Keratinocyte (primary cell): ENCODE data around the gene TMEM270. TPM values are rescaled to one million over a fixed set of nuclear protein-coding genes. Genes with fewer than 3 reads are reported as not detected.

Experiments
- DNase-seq: peaks from one replicate; pipeline ENCODE4 v3.0.0-alpha.2; 2011; ENCODE audit warnings: low read depth, missing footprints, low spot score
- FAIRE-seq: peaks from 2 replicates; lab custom pipeline; 2011; peaks lifted over from hg19 to GRCh38; lab: Jason Lieb, UNC
- H2AFZ ChIP-seq: 2 replicates; pipeline ENCODE4 v1.6.0; 2012; ENCODE audit warnings: low read length, control low read depth, inconsistent platforms; ENCODE audit not compliant: control insufficient read depth
- H3K27ac ChIP-seq: 2 replicates; pipeline ENCODE4 v1.5.1; 2011; ENCODE audit warnings: low read length; ENCODE audit not compliant: control insufficient read depth, insufficient read depth
- H3K27me3 ChIP-seq: 3 replicates; pipeline ENCODE4 v1.6.0; 2011; ENCODE audit warnings: low read length; ENCODE audit not compliant: control insufficient read depth, insufficient read depth; ENCODE audit errors: extremely low read depth
- H3K36me3 ChIP-seq, 2 experiments: 2 replicates in 1 of 2; 3 replicates in 1 of 2; pipeline ENCODE4 v1.5.1; 2011; ENCODE audit warnings: low read length in 2 of 2, mild to moderate bottlenecking in 1 of 2; ENCODE audit not compliant: control insufficient read depth in 2 of 2, insufficient read depth in 2 of 2; ENCODE audit errors: extremely low read depth in 1 of 2
- H3K4me1 ChIP-seq: 3 replicates; pipeline ENCODE4 v1.5.1; 2011; ENCODE audit warnings: low read length; ENCODE audit not compliant: control insufficient read depth, insufficient read depth; ENCODE audit errors: extremely low read depth
- H3K4me2 ChIP-seq: 3 replicates; pipeline ENCODE4 v1.6.0; 2011; ENCODE audit warnings: low read depth, low read length; ENCODE audit not compliant: control insufficient read depth, insufficient read depth; ENCODE audit errors: extremely low read depth
- H3K4me3 ChIP-seq, 3 experiments: fragments of 200-600 bp in 1 of 3; sonication (generic) in 1 of 3; 2 replicates in 2 of 3; 3 replicates in 1 of 3; pipeline ENCODE4 v1.5.1; 2011 to 2016; ENCODE audit warnings: low read length in 3 of 3, mild to moderate bottlenecking in 3 of 3, control low read depth in 2 of 3, inconsistent platforms in 1 of 3, low read depth in 1 of 3, mixed read lengths in 1 of 3, mixed run types in 1 of 3, moderate library complexity in 1 of 3; ENCODE audit not compliant: control insufficient read depth in 2 of 3, insufficient read depth in 2 of 3; ENCODE audit errors: extremely low read depth in 1 of 3
- H3K79me2 ChIP-seq: 2 replicates; pipeline ENCODE4 v1.6.0; 2012; ENCODE audit warnings: low read length; ENCODE audit not compliant: control insufficient read depth, insufficient read depth
- H3K9ac ChIP-seq: 3 replicates; pipeline ENCODE4 v1.6.0; 2011; ENCODE audit warnings: low read length; ENCODE audit not compliant: control insufficient read depth, insufficient read depth; ENCODE audit errors: extremely low read depth
- H3K9me1 ChIP-seq: 3 replicates; pipeline ENCODE4 v1.6.0; 2011; ENCODE audit warnings: low read length; ENCODE audit not compliant: control insufficient read depth, insufficient read depth; ENCODE audit errors: extremely low read depth
- H3K9me3 ChIP-seq: 2 replicates; pipeline ENCODE4 v1.5.1; 2012; ENCODE audit warnings: low read depth, low read length; ENCODE audit not compliant: control insufficient read depth
- H4K20me1 ChIP-seq: 3 replicates; pipeline ENCODE4 v1.6.0; 2011; ENCODE audit warnings: low read length; ENCODE audit not compliant: control insufficient read depth, insufficient read depth; ENCODE audit errors: extremely low read depth
- EZH2 ChIP-seq: IDR thresholded peaks from one replicate; pipeline ENCODE4 v1.6.1; 2012; ENCODE audit warnings: inconsistent platforms, mild to moderate bottlenecking, low read length, moderate library complexity
- dilution Hi-C: fragments of 300-500 bp; cut with MboI; formaldehyde crosslinking; loops from one replicate; pipeline ENCODE4 v1.7.0; 2020; ENCODE audit warnings: low sequenced_read_pairs; ENCODE audit not compliant: extremely low pct_ligation_motif_present
- polyA plus RNA-seq, 5 experiments: library from polyadenylated mRNA; depleted of rRNA in 3 of 5; stranded (reverse) in 3 of 5; stranded (forward) in 1 of 5; unstranded in 1 of 5; fragments of >200 nt; gene quantifications; 1 replicate in 1 of 5; 2 replicates in 3 of 5; 3 replicates in 1 of 5; pipeline versions ENCODE4 v1.2.1 to v1.2.3, GENCODE V29; 2011 to 2012; ENCODE audit warnings: missing spikeins in 2 of 5, low read depth in 1 of 5, low replicate concordance in 1 of 5
- TF ChIP-seq, protein P1 (sequence below), 3 experiments: IDR thresholded peaks in 1 of 3; conservative IDR thresholded peaks in 1 of 3; optimal IDR thresholded peaks in 1 of 3; 2 replicates in 2 of 3; 3 replicates in 1 of 3; pipeline versions ENCODE3 to v1.5.1; 2011; ENCODE audit warnings: low read length in 3 of 3, mild to moderate bottlenecking in 3 of 3, moderate library complexity in 2 of 3, control low read depth in 1 of 3, inconsistent platforms in 1 of 3; ENCODE audit not compliant: insufficient read depth in 2 of 3; ENCODE audit errors: extremely low read depth in 1 of 3

The TMEM270 gene
- polyA plus RNA-seq, 1 donor (not counting 4 experiments of a cell fraction or from before 2014, with no cell fraction given), result not detected

GRCh38 chr7:73894166-73894565, 33.2 kb downstream of the TMEM270 start:
- no peak for FAIRE-seq
- no peak overlapping the region for H3K27ac ChIP-seq
- no peaks in the 10 kb centered on the region for H3K79me2 ChIP-seq
- H3K9me3 ChIP-seq, result no peaks in the 10 kb centered on the region
- no peaks in the 10 kb centered on the region for H3K36me3 ChIP-seq
- TF ChIP-seq, protein P1, sequence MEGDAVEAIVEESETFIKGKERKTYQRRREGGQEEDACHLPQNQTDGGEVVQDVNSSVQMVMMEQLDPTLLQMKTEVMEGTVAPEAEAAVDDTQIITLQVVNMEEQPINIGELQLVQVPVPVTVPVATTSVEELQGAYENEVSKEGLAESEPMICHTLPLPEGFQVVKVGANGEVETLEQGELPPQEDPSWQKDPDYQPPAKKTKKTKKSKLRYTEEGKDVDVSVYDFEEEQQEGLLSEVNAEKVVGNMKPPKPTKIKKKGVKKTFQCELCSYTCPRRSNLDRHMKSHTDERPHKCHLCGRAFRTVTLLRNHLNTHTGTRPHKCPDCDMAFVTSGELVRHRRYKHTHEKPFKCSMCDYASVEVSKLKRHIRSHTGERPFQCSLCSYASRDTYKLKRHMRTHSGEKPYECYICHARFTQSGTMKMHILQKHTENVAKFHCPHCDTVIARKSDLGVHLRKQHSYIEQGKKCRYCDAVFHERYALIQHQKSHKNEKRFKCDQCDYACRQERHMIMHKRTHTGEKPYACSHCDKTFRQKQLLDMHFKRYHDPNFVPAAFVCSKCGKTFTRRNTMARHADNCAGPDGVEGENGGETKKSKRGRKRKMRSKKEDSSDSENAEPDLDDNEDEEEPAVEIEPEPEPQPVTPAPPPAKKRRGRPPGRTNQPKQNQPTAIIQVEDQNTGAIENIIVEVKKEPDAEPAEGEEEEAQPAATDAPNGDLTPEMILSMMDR (optimal IDR thresholded peaks at IDR 0.05 in 1 of 3, IDR thresholded peaks at IDR 0.05 in 1 of 3, conservative IDR thresholded peaks at IDR 0.05 in 1 of 3; ENCODE audit: extremely low read depth in 1 of 3, insufficient read depth in 2 of 3, low read length in 3 of 3), result no peak
- TF ChIP-seq EZH2, result no peak
- dilution Hi-C loops, result no loop called here
- H3K9ac ChIP-seq, result no peak overlapping the region
- no peaks in the 10 kb centered on the region for H4K20me1 ChIP-seq
- H3K4me2 ChIP-seq, result no peak overlapping the region
- no peak overlapping the region for H3K4me3 ChIP-seq
- no peaks in the 10 kb centered on the region for H3K9me1 ChIP-seq
- no peak overlapping the region for H2AFZ ChIP-seq
- no peak for DNase-seq
- peaks cover 17% of the 10 kb centered on the region for H3K27me3 ChIP-seq
- peaks cover 5% of the 10 kb centered on the region for H3K4me1 ChIP-seq

DNA sequence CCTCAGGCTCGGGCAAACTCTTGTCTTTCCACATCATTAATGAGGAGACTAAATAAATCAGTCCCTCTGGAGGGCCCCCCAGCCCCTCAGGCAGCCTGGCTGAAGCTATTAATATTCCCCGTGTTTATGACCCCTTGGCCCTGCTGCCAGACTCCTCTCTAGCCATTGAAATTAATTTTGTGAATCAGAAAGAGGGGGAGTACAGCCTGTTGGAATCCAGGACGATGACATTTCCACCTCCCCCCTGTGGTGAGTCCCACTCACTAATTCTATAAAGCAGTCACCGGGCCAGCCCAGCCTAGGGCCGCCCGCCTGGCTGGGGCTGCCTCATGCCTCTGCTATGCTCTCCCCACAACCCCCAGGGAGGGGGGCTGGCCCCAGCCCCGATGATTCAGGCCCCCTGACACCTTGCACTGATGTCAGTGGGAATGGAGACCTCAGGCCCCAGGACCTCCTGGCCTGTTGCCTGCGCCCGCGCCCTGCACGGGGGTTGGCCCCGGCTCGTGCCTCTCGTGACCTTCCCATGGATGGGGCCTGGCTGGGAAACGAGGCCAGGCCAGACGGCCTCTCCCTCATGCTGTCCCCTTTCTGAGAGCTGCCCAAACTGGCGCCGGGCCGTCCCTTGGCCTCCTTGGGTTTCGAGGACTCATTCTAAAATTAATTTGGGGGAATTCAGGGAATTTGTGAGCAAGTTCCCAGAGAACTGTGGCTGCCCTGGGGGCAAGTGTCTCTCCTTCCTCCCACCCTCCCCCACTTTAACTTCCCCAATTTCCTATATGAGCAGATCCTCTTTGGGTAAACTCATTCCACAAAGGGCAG, 34.0 kb downstream of the TMEM270 start:
- Histone ChIP-seq H3K4me1 (peaks cover 9% of the 10 kb centered on the region), H3K9ac (no peak overlapping the region), H3K36me3 (no peaks in the 10 kb centered on the region), H2AFZ (no peak overlapping the region), H4K20me1 (no peaks in the 10 kb centered on the region), H3K4me2 (no peak overlapping the region), H3K79me2 (no peaks in the 10 kb centered on the region), H3K9me1 (no peaks in the 10 kb centered on the region), H3K4me3 (no peak overlapping the region), H3K27ac (no peak overlapping the region), H3K27me3 (peaks cover 17% of the 10 kb centered on the region), H3K9me3 (no peaks in the 10 kb centered on the region)
- no peak for DNase-seq
- dilution Hi-C loops, result no loop called here
- TF ChIP-seq, protein P1 (optimal IDR thresholded peaks at IDR 0.05 in 1 of 3, IDR thresholded peaks at IDR 0.05 in 1 of 3, conservative IDR thresholded peaks at IDR 0.05 in 1 of 3; ENCODE audit: extremely low read depth in 1 of 3, insufficient read depth in 2 of 3, low read length in 3 of 3), result no peak
- no peak for TF ChIP-seq EZH2
- no peak for FAIRE-seq
